Prostate gland (tissue), 2 donors: Measurements from ENCODE around the gene SDHC. TPM values are rescaled to one million over a fixed set of nuclear protein-coding genes. Genes with fewer than 3 reads are reported as not detected.

Experiments
- DNase-seq: peaks from one replicate; pipeline ENCODE4 v3.0.0-alpha.2; 2019; ENCODE audit warnings: low spot score
- H3K27ac ChIP-seq, 2 donors: fragments of 200-600 bp; sonication (generic); 2 replicates each; pipeline ENCODE4 v1.5.1; 2017 to 2019
- H3K27me3 ChIP-seq: fragments of 200-600 bp; sonication (generic); replicated peaks from 2 replicates; pipeline ENCODE4 v1.5.1; 2019; ENCODE audit not compliant: insufficient read depth
- H3K36me3 ChIP-seq, 2 donors: fragments of 200-600 bp; sonication (generic); 1 replicate in 1 of 2; 2 replicates in 1 of 2; pipeline versions ENCODE4 v1.5.1 to v1.8.1; 2017 to 2019
- H3K4me1 ChIP-seq: fragments of 200-600 bp; sonication (generic); replicated peaks from 2 replicates; pipeline ENCODE4 v1.5.1; 2019
- H3K4me3 ChIP-seq, 2 donors: fragments of 200-600 bp; sonication (generic); 2 replicates each; pipeline ENCODE4 v1.5.1; 2017 to 2019
- H3K9me3 ChIP-seq: fragments of 200-600 bp; sonication (generic); 2 replicates; pipeline ENCODE4 v1.5.1; 2017
- CTCF ChIP-seq, 4 experiments: fragments of 200-600 bp in 2 of 4; fragments of 450-650 bp in 2 of 4; sonication (generic) in 2 of 4; IDR thresholded peaks; 1 replicate in 3 of 4; 2 replicates in 1 of 4; pipeline ENCODE4 v1.5.1; 2016 to 2019; ENCODE audit warnings: antibody characterized with exemption in 4 of 4, mild to moderate bottlenecking in 2 of 4, moderate library complexity in 2 of 4
- POLR2A ChIP-seq: fragments of 450-650 bp; IDR thresholded peaks from one replicate; pipeline ENCODE4 v1.6.1; 2016; ENCODE audit warnings: antibody characterized with exemption, mild to moderate bottlenecking
- POLR2AphosphoS5 ChIP-seq: sonication (generic); formaldehyde crosslinking; IDR thresholded peaks from one replicate; pipeline ENCODE4 v1.6.1; 2017; ENCODE audit warnings: antibody characterized with exemption
- WGBS: methylation state at CpG from one replicate; pipeline ENCODE4 v1.1.5; 2018; 5-methylcytosine and 5-hydroxymethylcytosine counted together
- intact Hi-C: fragments of 100-400 bp; cut with DNase I; formaldehyde crosslinking; loops from one replicate; pipeline ENCODE4 v1.14.2; 2022
- total RNA-seq, 2 donors: library from RNA; depleted of rRNA; stranded (reverse); fragments of >200 nt; gene quantifications; one replicate each; pipeline ENCODE4 v1.1.0, GENCODE V29; 2016

The SDHC gene
- total RNA-seq, 2 donors from 2014 or later = 59.0 to 107 TPM

- no peaks in the 10 kb centered on the region for H3K27me3 ChIP-seq
- H3K4me3 ChIP-seq = no peak overlapping the region
- no peak for TF ChIP-seq POLR2A
- no peak for TF ChIP-seq CTCF (IDR thresholded peaks at IDR 0.05)
- no peak for TF ChIP-seq POLR2AphosphoS5
- DNase-seq = no peak
- no peak overlapping the region for H3K27ac ChIP-seq
- no peaks in the 10 kb centered on the region for H3K36me3 ChIP-seq
- H3K9me3 ChIP-seq = no peaks in the 10 kb centered on the region
- 62% methylated on average over 5 of the region's 5 CpGs for WGBS
- intact Hi-C loops = no loop called here
- H3K4me1 ChIP-seq = no peaks in the 10 kb centered on the region
These were observed 28.7 kb upstream of the SDHC start for GRCh38 chr1:161285521-161285920.

DNA sequence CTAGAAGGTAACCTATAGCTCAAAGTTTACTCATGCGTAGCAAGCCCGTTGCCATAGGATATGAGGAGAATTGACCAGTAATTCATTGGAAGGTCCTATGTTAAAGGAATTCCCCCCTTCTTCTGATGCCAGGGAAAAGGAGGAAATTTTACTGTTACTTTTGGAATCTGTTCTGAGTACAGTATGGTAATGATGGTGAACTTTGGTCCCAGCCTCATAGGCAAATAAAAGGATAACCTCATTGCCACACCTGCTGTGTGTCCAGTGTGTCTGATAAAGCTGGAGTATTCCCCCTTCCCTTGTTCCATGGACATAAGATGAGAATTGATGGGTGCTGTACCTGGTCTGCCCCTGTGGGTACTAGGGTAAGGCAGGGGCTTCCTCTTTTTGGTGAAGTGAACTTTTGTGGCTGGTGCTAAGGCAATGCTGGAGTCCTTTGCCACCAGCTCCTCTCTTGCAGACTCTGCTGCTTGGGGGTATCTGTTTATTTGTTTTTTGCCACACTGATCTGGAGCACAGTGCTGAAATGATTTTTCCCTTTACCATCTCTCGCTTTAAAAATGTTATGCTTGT, 26.6 kb upstream of the SDHC start:
- WGBS = 88% methylated on average over 3 of the region's 3 CpGs
- Histone ChIP-seq H3K27me3 (no peaks in the 10 kb centered on the region), H3K4me1 (no peaks in the 10 kb centered on the region), H3K27ac (no peak overlapping the region), H3K4me3 (no peak overlapping the region), H3K9me3 (no peaks in the 10 kb centered on the region), H3K36me3 (no peaks in the 10 kb centered on the region)
- intact Hi-C loops = no loop called here
- TF ChIP-seq CTCF (IDR thresholded peaks at IDR 0.05) (no peak), POLR2A (no peak), POLR2AphosphoS5 (no peak)
- no peak for DNase-seq

DNA sequence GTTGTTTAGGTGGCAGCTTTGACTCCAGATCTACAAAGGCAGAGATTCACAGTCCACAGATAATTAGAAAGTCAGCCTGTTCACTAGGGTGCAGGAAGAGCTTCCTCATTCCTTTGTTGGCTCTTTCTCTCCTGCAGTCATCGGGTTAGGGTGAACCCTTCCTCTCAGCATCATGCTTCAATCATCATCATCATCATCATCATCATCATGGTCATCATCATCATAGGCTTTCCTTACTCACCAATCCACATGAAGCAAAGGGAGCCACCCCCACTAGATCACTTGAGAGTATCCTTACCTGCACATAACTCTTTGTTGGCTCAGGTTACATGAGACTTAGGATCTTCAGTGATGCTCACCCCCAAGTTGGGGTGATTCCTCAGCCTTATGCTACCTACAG, 23.4 kb upstream of the SDHC start:
- Histone ChIP-seq H3K27ac (no peak overlapping the region), H3K4me3 (no peak overlapping the region), H3K4me1 (no peaks in the 10 kb centered on the region), H3K27me3 (no peaks in the 10 kb centered on the region), H3K9me3 (no peaks in the 10 kb centered on the region), H3K36me3 (no peaks in the 10 kb centered on the region)
- 89% methylated on average over 1 of the region's 1 CpG for WGBS
- TF ChIP-seq POLR2A (no peak), POLR2AphosphoS5 (no peak), CTCF (IDR thresholded peaks at IDR 0.05) (no peak)
- intact Hi-C loops = no loop called here
- DNase-seq = no peak

GRCh38 chr1:161297415-161297814, 16.8 kb upstream of the SDHC start:
- no peaks in the 10 kb centered on the region for H3K4me1 ChIP-seq
- no peak overlapping the region for H3K27ac ChIP-seq
- TF ChIP-seq POLR2A (no peak), CTCF (IDR thresholded peaks at IDR 0.05) (no peak), POLR2AphosphoS5 (no peak)
- DNase-seq = no peak
- no peaks in the 10 kb centered on the region for H3K36me3 ChIP-seq
- no peaks in the 10 kb centered on the region for H3K9me3 ChIP-seq
- intact Hi-C loops = no loop called here
- H3K27me3 ChIP-seq = no peaks in the 10 kb centered on the region
- H3K4me3 ChIP-seq = no peak overlapping the region

DNA sequence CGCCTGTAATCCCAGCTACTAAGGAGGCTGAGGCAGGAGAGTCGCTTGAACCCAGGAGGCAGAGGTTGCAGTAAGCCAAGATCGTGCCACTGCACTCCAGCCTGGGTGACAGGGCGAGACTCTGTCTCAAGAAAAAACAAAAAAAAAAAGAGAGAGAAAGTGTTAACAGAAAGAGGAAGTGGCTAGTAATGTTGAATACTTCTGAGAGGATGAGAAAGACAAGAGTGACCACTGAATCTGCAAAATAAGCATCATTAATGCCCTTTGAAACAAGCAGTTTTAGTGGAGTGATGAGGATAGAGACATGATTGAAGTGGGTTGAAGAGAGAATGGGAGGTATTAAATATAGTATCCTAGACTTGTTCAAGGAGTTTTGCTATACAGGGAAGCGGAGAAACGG, 16.1 kb upstream of the SDHC start:
- H3K36me3 ChIP-seq = no peaks in the 10 kb centered on the region
- H3K27me3 ChIP-seq = no peaks in the 10 kb centered on the region
- WGBS = 91% methylated on average over 6 of the region's 6 CpGs
- no peaks in the 10 kb centered on the region for H3K9me3 ChIP-seq
- DNase-seq = no peak
- TF ChIP-seq CTCF (IDR thresholded peaks at IDR 0.05) (no peak), POLR2AphosphoS5 (no peak), POLR2A (no peak)
- no peaks in the 10 kb centered on the region for H3K4me1 ChIP-seq
- no peak overlapping the region for H3K4me3 ChIP-seq
- no peak overlapping the region for H3K27ac ChIP-seq
- intact Hi-C loops = no loop called here
